ENCODE results near the gene EREG. TPM values are rescaled to one million over a fixed set of nuclear protein-coding genes. Genes with fewer than 3 reads are reported as not detected.

Gene EREG
- polyA plus RNA-seq, 1 donor (not counting 4 experiments of a cell fraction or from before 2014, with no cell fraction given), result 38.7 TPM

- Histone ChIP-seq H3K4me2 (ENCODE audit: control insufficient read depth, extremely low read depth, insufficient read depth, low read depth, low read length) (peak overlapping the region; percentile 77), H3K27ac (ENCODE audit: control insufficient read depth, insufficient read depth, low read length) (peak overlapping the region; percentile 22), H3K27me3 (ENCODE audit: control insufficient read depth, extremely low read depth, insufficient read depth, low read length) (no peaks in the 10 kb centered on the region), H3K9me1 (ENCODE audit: control insufficient read depth, extremely low read depth, insufficient read depth, low read length) (peaks cover 2% of the 10 kb centered on the region), H3K9me3 (ENCODE audit: control insufficient read depth, low read depth, low read length) (no peaks in the 10 kb centered on the region), H3K36me3 (ENCODE audit: control insufficient read depth in 2 of 2, extremely low read depth in 1 of 2, insufficient read depth in 2 of 2, low read length in 2 of 2) (peaks cover 2 to 11% of the 10 kb centered on the region in 2 experiments), H2AFZ (ENCODE audit: control insufficient read depth, low read length) (no peak overlapping the region), H3K79me2 (ENCODE audit: control insufficient read depth, insufficient read depth, low read length) (peaks cover 40% of the 10 kb centered on the region), H3K9ac (ENCODE audit: control insufficient read depth, extremely low read depth, insufficient read depth, low read length) (no peak overlapping the region), H4K20me1 (ENCODE audit: control insufficient read depth, extremely low read depth, insufficient read depth, low read length) (no peaks in the 10 kb centered on the region), H3K4me1 (ENCODE audit: control insufficient read depth, extremely low read depth, insufficient read depth, low read length) (peaks cover 36% of the 10 kb centered on the region), H3K4me3 (ENCODE audit: control insufficient read depth in 2 of 3, extremely low read depth in 1 of 3, insufficient read depth in 2 of 3, low read depth in 1 of 3, low read length in 3 of 3) (no peak overlapping the region)
- DNase-seq (ENCODE audit: low read depth, low spot score), result no peak
- TF ChIP-seq CTCF (optimal IDR thresholded peaks at IDR 0.05 in 1 of 3, IDR thresholded peaks at IDR 0.05 in 1 of 3, conservative IDR thresholded peaks at IDR 0.05 in 1 of 3; ENCODE audit: extremely low read depth in 1 of 3, insufficient read depth in 2 of 3, low read length in 3 of 3), result no peak
- no peak for TF ChIP-seq EZH2 (IDR thresholded peaks at IDR 0.05; ENCODE audit: low read length)
- dilution Hi-C loops (cut with MboI; ENCODE audit: extremely low pct_ligation_motif_present, low sequenced_read_pairs), result no loop called here
- FAIRE-seq, result peak; percentile 32
These were observed 3.7 kb downstream of the EREG start for GRCh38 chr4:74368596-74368995.

DNA sequence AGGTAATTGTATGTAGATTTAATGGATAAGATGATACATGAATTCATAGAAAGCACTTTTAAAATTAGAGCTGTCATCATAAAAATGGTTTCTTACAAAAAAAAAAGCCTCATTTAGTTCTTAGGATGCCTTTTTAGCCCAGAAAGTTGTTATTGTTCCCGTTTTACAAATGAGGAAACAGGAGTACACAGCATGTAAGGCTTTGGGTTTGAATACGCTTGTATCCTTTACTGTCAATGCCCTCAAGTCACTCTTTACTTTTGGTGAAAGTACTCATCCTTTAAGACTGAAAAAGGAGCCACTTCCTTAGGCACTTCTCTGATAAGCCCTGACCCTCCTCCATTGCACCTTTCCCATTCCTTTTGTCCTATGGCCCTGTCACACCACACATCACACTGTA is 4.9 kb downstream of the EREG start:
- H3K27ac ChIP-seq (ENCODE audit: control insufficient read depth, insufficient read depth, low read length), result no peak overlapping the region
- FAIRE-seq, result no peak
- no peaks in the 10 kb centered on the region for H3K27me3 ChIP-seq (ENCODE audit: control insufficient read depth, extremely low read depth, insufficient read depth, low read length)
- peaks cover 42% of the 10 kb centered on the region for H3K4me1 ChIP-seq (ENCODE audit: control insufficient read depth, extremely low read depth, insufficient read depth, low read length)
- H3K4me3 ChIP-seq (ENCODE audit: control insufficient read depth in 2 of 3, extremely low read depth in 1 of 3, insufficient read depth in 2 of 3, low read depth in 1 of 3, low read length in 3 of 3), result peak overlapping the region in 1 of 3 experiments; percentile 35
- no peaks in the 10 kb centered on the region for H4K20me1 ChIP-seq (ENCODE audit: control insufficient read depth, extremely low read depth, insufficient read depth, low read length)
- no peak overlapping the region for H3K9ac ChIP-seq (ENCODE audit: control insufficient read depth, extremely low read depth, insufficient read depth, low read length)
- peaks cover 2% of the 10 kb centered on the region for H3K9me1 ChIP-seq (ENCODE audit: control insufficient read depth, extremely low read depth, insufficient read depth, low read length)
- no peak for DNase-seq (ENCODE audit: low read depth, low spot score)
- dilution Hi-C loops (cut with MboI; ENCODE audit: extremely low pct_ligation_motif_present, low sequenced_read_pairs), result no loop called here
- peaks cover 33% of the 10 kb centered on the region for H3K79me2 ChIP-seq (ENCODE audit: control insufficient read depth, insufficient read depth, low read length)
- no peak overlapping the region for H2AFZ ChIP-seq (ENCODE audit: control insufficient read depth, low read length)
- H3K4me2 ChIP-seq (ENCODE audit: control insufficient read depth, extremely low read depth, insufficient read depth, low read depth, low read length), result peak overlapping the region; percentile 46
- no peak for TF ChIP-seq EZH2 (IDR thresholded peaks at IDR 0.05; ENCODE audit: low read length)
- no peak for TF ChIP-seq CTCF (optimal IDR thresholded peaks at IDR 0.05 in 1 of 3, IDR thresholded peaks at IDR 0.05 in 1 of 3, conservative IDR thresholded peaks at IDR 0.05 in 1 of 3; ENCODE audit: extremely low read depth in 1 of 3, insufficient read depth in 2 of 3, low read length in 3 of 3)
- no peaks in the 10 kb centered on the region for H3K9me3 ChIP-seq (ENCODE audit: control insufficient read depth, low read depth, low read length)
- H3K36me3 ChIP-seq (ENCODE audit: control insufficient read depth in 2 of 2, extremely low read depth in 1 of 2, insufficient read depth in 2 of 2, low read length in 2 of 2), result peaks cover 2 to 16% of the 10 kb centered on the region in 2 experiments

All from keratinocyte (primary cell).